GM18508 (cell line): Measurements from ENCODE around the gene IKBKE.

Experiments used
- ATAC-seq: cut with Tn5 transposase; IDR thresholded peaks from one replicate; pipeline ENCODE4 v1.9.1; 2021; ENCODE audit warnings: moderate number of reproducible peaks; ENCODE audit not compliant: insufficient read depth, unreplicated experiment

IKBKE gene

DNA sequence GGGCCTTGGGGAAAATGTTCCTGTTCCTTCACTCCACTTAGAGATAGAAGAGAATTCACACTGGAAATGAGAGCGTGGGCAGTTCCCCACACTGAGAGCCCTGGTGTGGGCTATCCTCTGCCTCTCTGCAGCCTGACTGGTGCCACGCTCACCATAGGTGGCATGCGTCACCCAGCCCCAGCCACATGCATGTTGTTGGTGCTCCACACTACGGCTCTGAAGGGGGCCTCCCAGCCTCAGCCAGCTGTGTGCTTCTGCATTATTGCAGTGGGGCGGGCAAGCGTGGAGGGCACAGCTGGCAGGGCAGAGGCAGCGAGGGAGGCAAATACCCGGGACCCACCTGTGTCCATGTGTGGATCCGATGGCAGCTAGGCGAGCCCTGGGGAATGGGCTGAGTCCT lies 22.3 kb downstream of the IKBKE start:
- ATAC-seq, result no peak

- no peak for ATAC-seq
Measured at GRCh38 chr1:206493279-206493678, 23.0 kb downstream of the IKBKE start.

DNA sequence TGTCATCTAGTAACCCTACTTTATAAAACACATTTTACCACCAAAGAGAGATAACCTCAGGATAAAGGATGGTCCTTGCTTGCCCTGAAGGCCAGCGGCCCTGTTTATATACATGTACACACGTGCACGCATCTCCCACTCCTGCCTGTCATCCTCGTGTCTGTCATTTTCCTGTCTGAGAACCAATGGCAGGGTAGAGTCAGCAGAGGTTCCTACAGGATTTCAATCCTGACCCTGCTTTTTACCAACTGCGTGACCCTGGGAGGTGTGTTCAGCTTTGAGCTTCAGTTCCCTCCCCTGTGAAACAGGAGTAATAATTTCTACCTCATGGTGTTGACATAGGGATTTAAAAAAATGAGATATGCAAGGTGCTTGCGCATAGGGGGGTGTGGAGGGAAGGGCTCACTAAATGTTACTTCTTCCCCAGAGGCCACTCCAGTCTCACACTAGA lies 24.8 kb downstream of the IKBKE start:
- no peak for ATAC-seq

DNA sequence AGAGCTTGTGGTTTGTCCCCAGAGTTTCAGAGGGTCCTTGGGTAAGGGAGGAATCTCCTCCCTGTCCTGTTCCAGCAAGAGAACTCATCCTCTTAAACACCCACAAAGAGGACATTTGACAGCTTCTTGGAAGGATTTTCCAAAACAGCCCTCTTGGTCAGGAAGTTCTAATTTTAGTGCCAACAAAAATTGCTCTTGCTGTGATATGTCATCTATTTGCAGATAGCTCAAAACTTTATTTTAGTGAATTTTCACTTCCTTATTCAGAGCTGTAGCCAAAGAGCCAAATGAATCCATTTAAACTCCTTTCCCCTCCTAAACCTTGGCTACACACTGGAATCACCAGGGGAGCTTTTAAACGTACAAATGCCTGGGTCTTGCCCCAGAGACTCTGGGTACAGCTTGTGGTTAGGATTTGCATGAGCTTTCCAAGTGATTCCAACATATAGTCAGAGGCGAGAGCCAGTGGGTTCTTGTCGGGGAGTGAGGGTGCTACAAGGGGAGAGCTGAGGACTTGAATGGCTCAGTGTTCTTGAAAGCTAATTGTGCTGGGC lies 25.3 kb downstream of the IKBKE start:
- no peak for ATAC-seq

GRCh38 chr1:206496131-206496793 lies 26.0 kb downstream of the IKBKE start:
- no peak for ATAC-seq

GRCh38 chr1:206497363-206497762 lies 27.1 kb downstream of the IKBKE start:
- no peak for ATAC-seq

DNA sequence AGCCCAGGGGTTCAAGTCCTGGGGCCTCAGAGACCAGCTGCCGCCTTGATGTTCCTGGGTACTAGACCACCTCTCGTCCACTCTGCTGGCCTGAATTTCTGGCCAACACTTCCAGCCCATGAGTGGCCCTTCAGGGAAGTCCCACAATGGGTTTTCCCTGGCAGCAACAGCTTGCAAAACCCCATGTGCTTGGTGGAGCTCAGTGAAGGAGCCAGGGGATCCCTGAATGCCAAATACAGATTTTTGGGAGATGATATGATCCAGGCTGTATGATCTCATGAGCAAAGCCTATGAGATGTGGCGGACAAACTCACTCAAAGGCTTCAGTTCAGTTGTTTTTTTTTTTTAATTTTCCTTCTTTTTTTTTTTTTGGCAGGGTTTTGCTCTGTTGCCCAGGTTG lies 27.5 kb downstream of the IKBKE start:
- ATAC-seq, result no peak

DNA sequence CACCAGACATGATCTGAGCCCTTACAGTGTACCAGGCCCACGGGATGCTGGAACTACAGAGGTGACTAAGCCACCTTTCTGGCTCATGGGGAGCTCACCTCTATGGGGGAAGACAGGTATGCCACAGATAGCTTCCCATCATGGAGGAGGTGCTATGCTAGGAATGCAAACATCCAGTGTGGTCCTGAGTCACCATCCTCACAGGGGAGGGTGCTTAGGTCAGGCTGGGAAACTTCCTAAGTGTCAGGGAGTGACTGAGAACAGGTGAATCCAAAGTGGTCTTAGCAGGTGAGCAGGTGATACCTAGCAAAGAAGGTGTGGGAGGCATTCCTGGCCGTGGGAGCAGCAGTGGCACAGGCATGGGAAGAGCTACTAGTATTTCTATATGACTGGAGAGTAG lies 28.4 kb downstream of the IKBKE start:
- ATAC-seq, result no peak

GRCh38 chr1:206500046-206500445 lies 29.8 kb downstream of the IKBKE start:
- ATAC-seq, result no peak

- ATAC-seq, result no peak
Measured at GRCh38 chr1:206501881-206502280, 31.6 kb downstream of the IKBKE start.

DNA sequence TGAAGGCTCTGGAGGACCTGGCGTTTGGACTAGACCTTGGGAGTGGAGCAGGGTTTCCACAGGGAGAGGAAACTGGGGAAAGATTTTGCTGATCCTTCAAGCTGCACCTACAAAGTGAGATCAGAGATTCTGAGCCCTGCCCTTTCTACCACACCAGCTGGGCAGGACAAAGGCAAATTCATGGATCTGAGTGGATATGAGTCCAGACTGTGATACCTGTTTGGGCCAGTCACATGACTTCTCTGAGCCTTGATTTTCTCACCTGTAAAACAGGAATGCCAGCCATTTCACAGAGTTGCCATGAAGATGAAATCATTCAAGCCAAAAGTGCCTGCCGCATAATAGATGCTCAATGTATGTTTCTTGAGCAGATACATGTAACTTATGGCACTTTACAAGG lies 32.1 kb downstream of the IKBKE start:
- no peak for ATAC-seq

DNA sequence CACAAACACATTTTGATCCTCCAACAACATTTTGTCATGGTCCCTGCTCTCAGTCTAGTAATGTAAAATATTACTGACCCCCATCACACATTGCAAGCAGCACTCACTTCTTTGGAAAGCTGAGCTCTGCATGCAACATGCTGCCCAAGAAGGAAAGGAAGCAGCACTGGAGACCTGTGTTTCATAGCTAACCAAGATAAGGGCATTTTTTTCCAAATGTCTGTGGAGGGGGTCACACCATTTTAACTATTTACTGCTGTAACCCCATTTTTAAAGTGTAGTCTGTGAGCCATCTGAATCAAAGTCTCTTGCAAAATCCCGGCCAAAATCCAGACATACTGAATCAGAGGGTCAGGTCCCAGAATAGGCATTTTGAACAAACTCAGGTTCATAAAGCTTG lies 32.5 kb downstream of the IKBKE start:
- ATAC-seq, result no peak

GRCh38 chr1:206503591-206504362 lies 33.5 kb downstream of the IKBKE start:
- ATAC-seq, result peak; percentile 70

DNA sequence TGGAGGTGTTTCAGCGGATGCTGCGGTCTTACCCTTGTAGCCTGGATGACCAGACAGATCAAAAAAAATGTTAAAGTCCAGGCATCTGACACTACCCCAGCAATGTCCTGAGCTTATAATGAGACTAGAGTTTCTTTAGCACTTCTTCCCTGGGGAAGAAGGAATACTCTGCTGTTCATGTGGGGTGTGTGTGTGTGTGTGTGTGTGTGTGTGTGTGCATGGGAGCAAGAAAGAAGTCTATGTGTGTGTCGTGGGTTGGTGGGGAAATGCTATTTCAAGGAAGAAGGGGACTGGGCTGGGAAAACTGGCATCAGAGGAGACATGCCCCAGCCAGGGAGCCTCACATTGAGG lies 34.1 kb downstream of the IKBKE start:
- no peak for ATAC-seq

DNA sequence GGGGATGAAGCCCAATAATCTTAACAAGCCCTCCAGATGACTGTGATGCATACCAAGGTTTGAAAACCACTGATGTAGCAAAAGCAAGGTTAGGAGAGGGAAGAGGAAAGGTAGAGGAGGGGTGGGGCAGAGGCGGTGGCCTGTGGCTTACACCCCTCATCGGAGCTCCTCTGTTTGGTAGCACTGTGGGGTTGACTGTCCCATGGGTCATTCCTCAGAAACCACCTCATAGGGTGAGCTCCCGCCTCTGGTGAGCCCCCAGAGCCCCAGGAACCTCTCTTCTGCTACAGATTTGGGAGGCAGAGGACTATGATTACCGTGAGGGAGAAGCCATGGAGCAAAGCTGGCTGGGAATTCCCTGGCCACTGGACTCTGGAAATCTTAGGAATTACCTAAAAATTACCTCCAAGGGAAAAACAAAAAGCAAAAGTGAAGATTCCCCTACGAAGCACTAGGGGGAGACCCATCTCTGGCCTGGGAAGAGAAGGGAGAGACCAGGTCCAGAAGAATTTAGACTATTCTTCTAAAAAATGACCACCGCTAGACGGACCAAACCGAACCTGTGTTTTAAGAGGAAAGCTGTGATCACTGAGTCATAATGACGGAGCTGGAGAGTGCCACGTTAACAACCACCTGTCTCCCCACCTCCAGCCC lies 35.6 kb downstream of the IKBKE start:
- ATAC-seq, result no peak

DNA sequence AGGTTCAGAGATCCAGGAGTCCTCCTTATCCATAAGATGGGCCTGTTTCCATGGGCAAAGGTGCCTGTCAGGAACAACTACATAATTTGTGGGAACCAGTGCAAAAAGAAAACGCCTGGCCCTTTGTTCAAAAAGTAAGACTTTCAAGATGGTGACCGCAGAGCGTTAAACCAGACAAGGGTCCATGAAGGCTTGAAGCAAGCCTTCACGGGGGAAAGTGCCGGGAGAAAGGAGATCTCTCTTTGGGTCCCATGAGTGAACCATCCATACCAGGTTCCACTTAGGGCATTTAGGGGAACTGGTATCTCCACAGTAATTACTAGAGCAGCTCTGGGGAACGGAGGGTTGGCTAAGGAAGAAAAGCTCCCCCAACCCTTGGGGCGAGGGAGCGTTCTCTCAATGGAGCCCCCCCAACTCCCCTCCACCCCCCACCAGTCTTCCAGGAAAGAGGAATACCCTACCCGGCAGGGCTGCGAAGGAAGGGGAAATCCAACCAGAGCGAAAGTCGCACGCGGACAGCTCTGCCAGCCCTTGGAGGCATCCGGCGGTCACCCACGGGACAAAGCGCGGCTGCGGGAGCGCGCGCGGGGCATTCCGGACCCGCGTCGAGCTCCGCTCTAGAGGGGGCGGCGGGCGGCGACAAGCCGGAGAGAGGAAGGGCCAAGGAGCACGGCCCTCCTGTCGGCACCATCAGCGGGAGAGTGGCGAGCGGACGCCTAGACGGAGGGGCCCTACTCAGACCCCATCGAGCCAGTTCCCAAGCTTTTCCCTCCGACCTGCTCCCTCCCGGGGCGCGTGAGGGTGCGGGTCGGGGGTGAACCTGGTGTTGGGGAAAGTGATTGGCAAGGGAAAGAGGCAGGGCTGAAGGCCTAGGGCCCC lies 36.4 kb downstream of the IKBKE start:
- ATAC-seq, result no peak

GRCh38 chr1:206507284-206508129 lies 37.2 kb downstream of the IKBKE start, which contains the start of gene RASSF5:
Gene RASSF5, plus strand, starts transcription at chr1:206507531. Its CDS starts 72 bp downstream, at chr1:206507603.
- no peak for ATAC-seq

DNA sequence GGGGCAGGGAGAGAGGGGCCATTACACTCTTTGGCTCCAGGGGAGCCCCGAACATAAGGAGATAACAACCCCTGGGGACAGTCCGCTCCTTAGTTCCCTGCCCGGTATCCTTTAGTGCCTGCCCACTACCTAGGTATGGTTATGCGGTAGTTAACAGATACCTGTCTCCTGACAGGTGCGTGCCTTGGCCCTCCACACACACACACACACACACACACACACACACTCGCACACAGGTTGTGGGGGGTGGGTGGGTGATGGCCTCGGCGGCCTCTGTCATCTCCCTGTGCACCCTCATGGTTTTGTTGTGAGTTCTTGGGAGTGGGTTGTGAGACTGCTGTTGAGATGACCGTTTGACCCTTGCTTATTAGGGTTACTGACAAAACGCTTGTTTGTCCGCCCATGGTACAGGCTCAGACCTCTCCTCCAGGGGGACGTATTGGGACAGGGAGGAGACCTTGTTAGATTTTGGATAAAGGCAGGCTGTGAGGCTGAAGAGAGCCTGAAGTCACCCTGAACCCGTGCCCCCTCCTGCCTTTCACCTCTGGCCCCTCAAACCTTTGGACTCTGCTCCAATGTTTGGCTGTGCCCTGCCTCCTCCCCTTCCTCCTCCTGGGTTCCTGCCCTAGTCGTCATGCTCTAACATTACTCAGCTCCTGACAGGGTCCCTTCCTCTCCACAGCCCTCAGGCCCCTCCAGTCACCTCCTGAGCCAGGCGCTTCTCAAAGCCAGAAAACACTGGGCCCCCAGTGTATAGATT lies 38.0 kb downstream of the IKBKE start:
- ATAC-seq, result no peak

DNA sequence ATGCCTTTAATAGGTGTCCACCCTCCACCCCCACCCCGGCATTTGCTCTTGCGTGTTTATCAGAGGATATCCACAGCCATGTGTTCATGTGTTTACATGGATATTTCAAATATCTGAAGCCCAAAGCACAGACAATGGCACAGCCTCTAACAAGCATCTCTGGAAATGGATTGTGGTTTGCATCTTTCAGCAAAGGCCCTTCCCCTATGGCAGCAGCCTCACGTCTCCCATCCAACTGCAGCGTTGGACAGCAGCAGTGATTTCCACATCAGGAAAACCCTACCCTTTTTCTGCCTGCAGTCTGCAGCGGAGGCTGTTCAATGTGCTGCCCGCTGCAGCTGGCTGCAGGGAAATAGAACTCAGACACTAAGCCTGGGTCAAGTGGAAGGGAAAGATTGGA lies 38.7 kb downstream of the IKBKE start:
- no peak for ATAC-seq
